ENCODE data around the gene JUP.

JUP gene

GRCh38 chr17:41733348-41734138 lies 53.0 kb downstream of the JUP start:
- TF ChIP-seq LEF1 (IDR thresholded peaks at IDR 0.05; ENCODE audit: borderline replicate concordance) (no peak), HDGF (IDR thresholded peaks at IDR 0.05; ENCODE audit: borderline replicate concordance) (no peak), ARNT (IDR thresholded peaks at IDR 0.05) (no peak), TARDBP (IDR thresholded peaks at IDR 0.05) (no peak), SP1 (IDR thresholded peaks at IDR 0.05) (no peak), ELF4 (IDR thresholded peaks at IDR 0.05) (no peak), BHLHE40 (IDR thresholded peaks at IDR 0.05; ENCODE audit: borderline replicate concordance) (no peak), ZNF384 (IDR thresholded peaks at IDR 0.05) (no peak)
- no peak for DNase-seq (ENCODE audit: extremely low spot score)
- ChIA-PET POLR2A (interaction anchor here (0.6 to 3.1 kb wide), 15 partner anchors 20 to 233 kb away, joined by 3 to 20 read pairs (median 3); partner anchors contain the start of genes CNP, EIF1, JUP and KLHL11), CTCF (no interaction called here)

DNA sequence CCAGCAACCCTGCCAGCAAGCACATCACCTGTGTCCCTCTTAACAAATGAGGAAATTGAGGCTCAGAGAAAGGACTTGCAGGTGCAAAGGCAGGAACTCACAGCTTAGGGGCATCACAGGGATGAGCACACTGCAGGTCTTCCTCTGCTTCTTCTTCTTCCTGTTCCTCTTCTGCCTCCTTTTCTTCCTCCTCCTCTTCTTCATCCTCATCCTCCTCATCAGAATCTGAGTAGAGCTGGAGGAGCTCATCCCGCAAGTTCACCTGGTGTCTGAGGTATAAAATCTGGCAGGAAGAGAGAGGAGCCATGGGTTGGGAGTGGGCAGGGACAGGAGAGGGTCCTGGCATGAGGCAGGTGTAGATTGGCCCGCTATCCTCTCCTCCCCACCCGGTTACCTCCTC lies 54.7 kb downstream of the JUP start:
- no peak for TF ChIP-seq SP1 (IDR thresholded peaks at IDR 0.05)
- TF ChIP-seq CTBP1 (IDR thresholded peaks at IDR 0.05; ENCODE audit: borderline replicate concordance), result no peak
- no peak for TF ChIP-seq NFRKB (IDR thresholded peaks at IDR 0.05)
- TF ChIP-seq FOXM1 (IDR thresholded peaks at IDR 0.05; ENCODE audit: borderline replicate concordance), result no peak
- no peak for TF ChIP-seq BHLHE40 (IDR thresholded peaks at IDR 0.05; ENCODE audit: borderline replicate concordance)
- no peak for TF ChIP-seq ZNF384 (IDR thresholded peaks at IDR 0.05)
- TF ChIP-seq L3MBTL2 (conservative IDR thresholded peaks at IDR 0.05), result no peak
- no peak for TF ChIP-seq HDGF (IDR thresholded peaks at IDR 0.05; ENCODE audit: borderline replicate concordance)
- TF ChIP-seq, protein P1, sequence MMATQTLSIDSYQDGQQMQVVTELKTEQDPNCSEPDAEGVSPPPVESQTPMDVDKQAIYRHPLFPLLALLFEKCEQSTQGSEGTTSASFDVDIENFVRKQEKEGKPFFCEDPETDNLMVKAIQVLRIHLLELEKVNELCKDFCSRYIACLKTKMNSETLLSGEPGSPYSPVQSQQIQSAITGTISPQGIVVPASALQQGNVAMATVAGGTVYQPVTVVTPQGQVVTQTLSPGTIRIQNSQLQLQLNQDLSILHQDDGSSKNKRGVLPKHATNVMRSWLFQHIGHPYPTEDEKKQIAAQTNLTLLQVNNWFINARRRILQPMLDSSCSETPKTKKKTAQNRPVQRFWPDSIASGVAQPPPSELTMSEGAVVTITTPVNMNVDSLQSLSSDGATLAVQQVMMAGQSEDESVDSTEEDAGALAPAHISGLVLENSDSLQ (IDR thresholded peaks at IDR 0.05), result no peak
- no peak for TF ChIP-seq TARDBP (IDR thresholded peaks at IDR 0.05)
- TF ChIP-seq FOXK2 (IDR thresholded peaks at IDR 0.05), result no peak
- no peak for TF ChIP-seq ARNT (IDR thresholded peaks at IDR 0.05)
- no peak for TF ChIP-seq FOXA1 (IDR thresholded peaks at IDR 0.05)
- TF ChIP-seq SUZ12 (IDR thresholded peaks at IDR 0.05), result no peak
- ChIA-PET POLR2A (interaction anchor here (0.6 to 6.7 kb wide), 6 partner anchors 9 to 287 kb away, joined by 3 to 55 read pairs (median 3); partner anchors contain the start of genes EIF1, KLHL11 and P3H4), CTCF (interaction anchor here (0.7 to 1.2 kb wide), 6 partner anchors 16 to 70 kb away, joined by 3 to 4 read pairs (median 3); no protein-coding TSS in a partner anchor)
- DNase-seq (ENCODE audit: extremely low spot score), result no peak

DNA sequence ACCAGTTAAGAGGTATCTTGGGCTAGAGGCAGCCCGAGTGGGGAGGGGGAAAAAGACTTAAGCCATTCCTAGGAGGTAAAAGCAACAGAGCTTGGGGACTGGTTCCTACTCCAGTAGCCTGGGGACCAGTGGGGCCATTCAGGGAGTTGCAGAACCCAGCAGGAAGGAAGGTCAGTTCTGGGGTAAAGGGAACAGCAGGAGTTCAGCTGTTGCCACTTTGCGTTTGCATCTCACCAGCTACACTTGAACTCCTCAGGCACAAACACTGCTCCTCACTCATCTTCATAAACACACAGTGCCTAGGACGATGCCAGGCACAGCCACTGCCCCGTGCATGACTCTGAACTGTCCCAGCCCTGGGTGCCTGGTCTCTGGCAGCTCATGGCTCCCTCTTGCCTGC lies 56.0 kb downstream of the JUP start:
- TF ChIP-seq HDGF (IDR thresholded peaks at IDR 0.05; ENCODE audit: borderline replicate concordance) (no peak), FOXA1 (IDR thresholded peaks at IDR 0.05) (no peak), TARDBP (IDR thresholded peaks at IDR 0.05) (no peak), SUZ12 (IDR thresholded peaks at IDR 0.05) (no peak), BHLHE40 (IDR thresholded peaks at IDR 0.05; ENCODE audit: borderline replicate concordance) (no peak), FOXM1 (IDR thresholded peaks at IDR 0.05; ENCODE audit: borderline replicate concordance) (no peak), ZNF384 (IDR thresholded peaks at IDR 0.05) (no peak), LEF1 (IDR thresholded peaks at IDR 0.05; ENCODE audit: borderline replicate concordance) (no peak), ARNT (IDR thresholded peaks at IDR 0.05) (no peak), SP1 (IDR thresholded peaks at IDR 0.05) (no peak), CTBP1 (IDR thresholded peaks at IDR 0.05; ENCODE audit: borderline replicate concordance) (no peak), ELF4 (IDR thresholded peaks at IDR 0.05) (no peak), FOXK2 (IDR thresholded peaks at IDR 0.05) (no peak)
- TF ChIP-seq, protein P1 (IDR thresholded peaks at IDR 0.05), result no peak
- POLR2A ChIA-PET, result interaction anchor here (1.2 to 6.7 kb wide), 3 partner anchors 8 to 81 kb away, joined by 3 to 55 read pairs (median 5); partner anchors contain the start of genes EIF1 and P3H4
- no peak for DNase-seq (ENCODE audit: extremely low spot score)
- CTCF ChIA-PET, result interaction anchor here (0.7 kb wide), 1 partner anchor 35 kb away, joined by 3 read pairs; no protein-coding TSS in a partner anchor

DNA sequence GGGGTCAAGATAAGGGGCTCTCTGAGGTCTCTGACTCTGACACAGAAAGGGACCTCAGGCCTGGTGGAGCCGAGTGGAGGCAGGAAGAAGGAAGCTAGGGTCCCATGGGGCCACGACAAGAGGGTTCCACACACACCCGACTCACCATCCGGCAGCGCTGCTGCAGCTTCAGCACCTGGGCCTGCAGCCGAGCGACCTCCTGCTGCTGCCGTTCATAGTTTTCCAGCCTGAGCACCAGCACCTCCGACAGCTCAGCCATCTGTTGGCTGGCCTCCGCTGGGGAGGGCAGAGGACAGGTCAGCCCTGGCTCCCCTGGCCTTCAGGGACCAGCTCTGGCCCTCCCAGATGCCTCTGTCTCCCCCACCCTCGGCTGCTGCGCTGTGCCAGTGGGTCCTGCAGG lies 58.5 kb downstream of the JUP start:
- CTCF ChIA-PET, result interaction anchor here (0.7 to 1.7 kb wide), 2 partner anchors 32 to 61 kb away, joined by 3 to 6 read pairs; no protein-coding TSS in a partner anchor
- DNase-seq (ENCODE audit: extremely low spot score), result no peak
- TF ChIP-seq HDGF (IDR thresholded peaks at IDR 0.05; ENCODE audit: borderline replicate concordance) (no peak), ARNT (IDR thresholded peaks at IDR 0.05) (no peak), FOXM1 (IDR thresholded peaks at IDR 0.05; ENCODE audit: borderline replicate concordance) (no peak), FOXK2 (IDR thresholded peaks at IDR 0.05) (no peak), LEF1 (IDR thresholded peaks at IDR 0.05; ENCODE audit: borderline replicate concordance) (no peak), NFRKB (IDR thresholded peaks at IDR 0.05) (no peak), CTBP1 (IDR thresholded peaks at IDR 0.05; ENCODE audit: borderline replicate concordance) (no peak), SP1 (IDR thresholded peaks at IDR 0.05) (no peak), TARDBP (IDR thresholded peaks at IDR 0.05) (no peak), BHLHE40 (IDR thresholded peaks at IDR 0.05; ENCODE audit: borderline replicate concordance) (no peak), FOXA1 (IDR thresholded peaks at IDR 0.05) (no peak), ELF4 (IDR thresholded peaks at IDR 0.05) (no peak)
- TF ChIP-seq, protein P1 (IDR thresholded peaks at IDR 0.05), result no peak
- POLR2A ChIA-PET, result interaction anchor here (1.6 to 6.7 kb wide), 2 partner anchors 9 to 38 kb away, joined by 4 to 55 read pairs; partner anchors contain the start of gene EIF1

- ChIA-PET CTCF (interaction anchor here (0.7 kb wide), 1 partner anchor 81 kb away, joined by 3 read pairs; no protein-coding TSS in a partner anchor), POLR2A (interaction anchor here (1.1 to 5.7 kb wide), 3 partner anchors 35 to 88 kb away, joined by 3 to 50 read pairs (median 5); partner anchors contain the start of genes EIF1, FKBP10 and JUP)
- TF ChIP-seq TARDBP (IDR thresholded peaks at IDR 0.05), result no peak
- TF ChIP-seq LEF1 (IDR thresholded peaks at IDR 0.05; ENCODE audit: borderline replicate concordance), result no peak
- TF ChIP-seq L3MBTL2 (conservative IDR thresholded peaks at IDR 0.05), result no peak
- TF ChIP-seq ELF4 (IDR thresholded peaks at IDR 0.05), result no peak
- DNase-seq (ENCODE audit: extremely low spot score), result no peak
Measured at GRCh38 chr17:41725134-41725533, 61.4 kb downstream of the JUP start.
